GM18517 (cell line): Measurements from ENCODE around the gene ANKRD22.

Experiments
- ATAC-seq: cut with Tn5 transposase; IDR thresholded peaks from one replicate; pipeline ENCODE4 v1.9.1; 2021; ENCODE audit warnings: mild to moderate bottlenecking, moderate library complexity; ENCODE audit not compliant: unreplicated experiment

The ANKRD22 gene

GRCh38 chr10:88803641-88804040 is 48.0 kb downstream of the ANKRD22 start:
- ATAC-seq = no peak

- ATAC-seq = no peak
These were observed 48.9 kb downstream of the ANKRD22 start, which contains the start of gene LIPM for GRCh38 chr10:88802523-88803285. Gene LIPM (plus strand): TSS chr10:88802730. CDS start chr10:88802897, 167 bp downstream.

GRCh38 chr10:88800152-88801125 is 51.2 kb downstream of the ANKRD22 start:
- no peak for ATAC-seq

GRCh38 chr10:88794731-88795130 is 56.9 kb downstream of the ANKRD22 start:
- ATAC-seq = no peak

GRCh38 chr10:88793712-88794299 is 57.8 kb downstream of the ANKRD22 start:
- no peak for ATAC-seq

GRCh38 chr10:88792661-88793060 is 59.0 kb downstream of the ANKRD22 start:
- ATAC-seq = no peak

- ATAC-seq = no peak
These were observed 59.7 kb downstream of the ANKRD22 start for GRCh38 chr10:88791924-88792323.

GRCh38 chr10:88788924-88789323 is 62.7 kb downstream of the ANKRD22 start:
- ATAC-seq = no peak

- ATAC-seq = no peak
These were observed 64.2 kb downstream of the ANKRD22 start for GRCh38 chr10:88787463-88787862.

GRCh38 chr10:88786032-88786770 is 65.4 kb downstream of the ANKRD22 start:
- ATAC-seq = no peak

GRCh38 chr10:88783724-88784123 is 67.9 kb downstream of the ANKRD22 start:
- no peak for ATAC-seq

GRCh38 chr10:88782222-88782621 is 69.4 kb downstream of the ANKRD22 start:
- no peak for ATAC-seq

GRCh38 chr10:88781206-88781605 is 70.4 kb downstream of the ANKRD22 start:
- ATAC-seq = no peak
